Esophagus mucosa (tissue), 1 donor: ENCODE measurements around the gene SPN. TPM values are rescaled to one million over a fixed set of nuclear protein-coding genes. Genes with fewer than 3 reads are reported as not detected.
"Not testable (repeated sequence)": the region's sequence is repeated elsewhere in the genome, so short reads cannot be mapped to it uniquely, and the experiment has no call there.

ENCODE experiments used
- ATAC-seq: fragments of 200-7000 bp; cut with Tn5 transposase; one replicate; pipeline ENCODE4 v1.9.1; 2020
- total RNA-seq: library from RNA; stranded (reverse); gene quantifications from one replicate; pipeline ENCODE4 v1.2.4, GENCODE V29; 2023
- donor health status: DM: yes; HTN: yes; CAD: no.

SPN gene
- total RNA-seq, 1 donor from 2014 or later = 0.60 TPM

DNA sequence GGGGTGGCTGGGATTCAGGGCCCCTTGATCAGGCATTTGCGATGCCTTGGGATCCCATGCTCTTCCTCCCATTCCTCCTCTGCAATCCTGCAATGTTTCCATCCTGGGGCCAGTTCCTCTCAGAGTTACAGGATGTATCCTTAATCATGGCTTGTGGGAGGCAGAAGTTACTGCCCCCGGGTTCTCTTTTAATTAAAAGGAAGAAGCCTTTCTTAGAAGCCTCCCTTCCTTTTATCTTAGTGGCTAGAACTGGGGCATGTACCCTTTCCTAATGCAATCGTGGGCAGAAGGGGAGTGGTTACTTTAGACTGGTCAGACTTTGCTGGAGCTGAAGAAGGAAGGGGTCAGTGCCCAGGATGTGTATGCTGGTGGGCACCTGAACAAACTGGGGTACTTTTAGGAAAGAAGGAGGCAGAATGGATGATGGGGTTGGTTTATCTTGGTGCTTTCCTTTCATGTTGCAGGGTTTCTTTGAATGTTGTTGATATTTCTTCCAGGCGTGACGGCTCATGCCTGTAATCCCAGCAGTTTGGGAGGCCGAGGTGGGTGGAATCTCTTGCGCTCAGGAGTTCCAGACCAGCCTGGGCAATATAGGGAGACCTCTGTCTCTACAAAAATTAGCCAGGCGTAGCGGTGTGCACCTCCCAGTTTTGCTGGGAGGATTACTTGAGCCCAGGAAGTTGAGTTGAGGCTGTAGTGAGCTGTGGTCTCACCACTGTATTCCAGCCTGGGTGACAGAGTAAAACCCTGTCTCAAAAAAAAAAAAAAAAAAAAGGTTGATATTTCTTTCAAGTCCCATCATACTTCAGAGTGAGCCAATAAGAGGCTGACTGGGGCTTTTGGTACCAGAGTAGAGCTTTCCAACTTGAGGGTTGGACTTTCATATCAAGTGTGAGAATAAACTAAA, 13.2 kb upstream of the SPN start:
- ATAC-seq = no peak

DNA sequence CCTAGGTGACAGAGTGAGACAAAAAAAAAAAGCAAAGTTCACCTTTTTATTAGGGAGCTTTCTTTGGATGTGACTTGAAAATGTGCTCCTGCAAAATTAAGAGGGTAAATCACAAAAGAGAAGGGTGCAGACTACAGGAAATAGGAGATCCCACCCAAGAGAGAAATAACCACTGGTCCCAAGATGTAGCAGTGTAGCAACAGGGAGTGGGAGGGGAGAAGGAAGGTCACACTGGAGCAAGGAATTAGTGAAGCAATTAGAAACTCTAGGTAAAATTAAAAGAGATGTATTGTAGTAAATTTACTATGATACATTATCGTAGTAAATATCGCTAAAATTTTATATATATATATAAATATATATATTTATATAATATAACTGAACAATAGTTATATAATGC, 12.3 kb upstream of the SPN start:
- ATAC-seq = no peak

DNA sequence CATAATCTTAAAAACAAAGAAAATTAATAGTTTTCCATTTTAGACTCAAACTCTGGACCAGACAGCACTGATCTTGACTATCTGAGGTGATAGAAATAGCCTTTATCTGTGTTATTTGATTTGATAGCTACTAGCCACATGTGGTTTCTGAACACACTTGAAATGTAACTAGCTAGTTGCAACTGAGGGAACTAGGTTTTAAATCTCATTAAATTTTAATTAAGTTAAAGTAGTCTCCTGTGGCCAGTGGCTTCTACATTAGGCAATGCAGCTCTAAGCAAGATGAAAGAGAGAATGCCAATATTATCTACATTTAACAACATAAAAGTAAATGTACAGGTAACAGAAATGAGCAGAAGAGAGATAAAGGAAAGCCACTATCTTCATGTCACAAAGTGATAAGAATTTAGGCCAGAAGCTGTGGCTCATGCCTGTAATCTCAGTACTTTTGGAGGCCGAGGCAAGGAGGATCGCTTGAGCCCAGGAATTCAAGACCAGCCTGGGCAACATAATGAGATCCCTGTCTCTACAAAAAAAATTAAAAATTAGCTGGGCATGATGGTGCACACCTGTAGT, 11.2 kb upstream of the SPN start:
- ATAC-seq = no peak

DNA sequence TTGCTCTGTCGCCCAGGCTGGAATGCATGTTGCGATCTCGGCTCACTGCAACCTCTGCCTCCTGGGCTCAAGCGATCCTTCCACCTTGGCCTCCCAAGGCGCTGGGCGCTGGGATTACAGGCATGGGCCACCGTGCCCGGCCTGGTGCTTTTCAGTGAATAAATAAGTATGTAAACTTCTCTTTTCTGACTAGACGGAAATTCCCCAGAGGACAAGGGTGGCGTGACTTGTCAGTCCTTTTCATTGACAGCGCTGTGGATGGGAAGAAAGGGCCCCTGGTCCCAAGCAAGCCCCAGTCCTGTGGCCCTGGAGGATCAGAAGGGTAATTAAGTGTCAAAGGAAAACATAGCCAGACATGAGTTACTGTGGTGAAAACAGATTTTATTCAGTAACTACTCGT, 9.6 kb upstream of the SPN start:
- no peak for ATAC-seq

DNA sequence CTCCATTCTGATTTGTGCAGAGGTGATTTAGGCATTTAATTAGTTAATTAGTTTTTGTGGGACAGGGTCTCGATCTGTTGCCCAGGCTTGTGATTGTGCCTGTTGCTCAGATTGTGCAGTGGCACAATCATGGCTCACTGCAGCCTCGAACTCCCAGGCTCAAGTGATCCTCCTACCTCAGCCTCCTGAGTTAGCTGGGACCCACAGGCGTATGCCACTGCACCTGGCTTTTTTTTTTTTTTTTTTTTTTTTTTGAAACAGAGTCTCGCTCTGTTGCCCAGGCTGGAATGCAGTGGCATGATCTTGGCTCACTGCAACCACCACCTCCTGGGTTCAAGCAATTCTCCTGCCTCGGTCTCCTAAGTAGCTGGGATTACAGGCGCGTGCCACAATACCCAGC, 9.2 kb upstream of the SPN start:
- not testable (repeated sequence) for ATAC-seq

DNA sequence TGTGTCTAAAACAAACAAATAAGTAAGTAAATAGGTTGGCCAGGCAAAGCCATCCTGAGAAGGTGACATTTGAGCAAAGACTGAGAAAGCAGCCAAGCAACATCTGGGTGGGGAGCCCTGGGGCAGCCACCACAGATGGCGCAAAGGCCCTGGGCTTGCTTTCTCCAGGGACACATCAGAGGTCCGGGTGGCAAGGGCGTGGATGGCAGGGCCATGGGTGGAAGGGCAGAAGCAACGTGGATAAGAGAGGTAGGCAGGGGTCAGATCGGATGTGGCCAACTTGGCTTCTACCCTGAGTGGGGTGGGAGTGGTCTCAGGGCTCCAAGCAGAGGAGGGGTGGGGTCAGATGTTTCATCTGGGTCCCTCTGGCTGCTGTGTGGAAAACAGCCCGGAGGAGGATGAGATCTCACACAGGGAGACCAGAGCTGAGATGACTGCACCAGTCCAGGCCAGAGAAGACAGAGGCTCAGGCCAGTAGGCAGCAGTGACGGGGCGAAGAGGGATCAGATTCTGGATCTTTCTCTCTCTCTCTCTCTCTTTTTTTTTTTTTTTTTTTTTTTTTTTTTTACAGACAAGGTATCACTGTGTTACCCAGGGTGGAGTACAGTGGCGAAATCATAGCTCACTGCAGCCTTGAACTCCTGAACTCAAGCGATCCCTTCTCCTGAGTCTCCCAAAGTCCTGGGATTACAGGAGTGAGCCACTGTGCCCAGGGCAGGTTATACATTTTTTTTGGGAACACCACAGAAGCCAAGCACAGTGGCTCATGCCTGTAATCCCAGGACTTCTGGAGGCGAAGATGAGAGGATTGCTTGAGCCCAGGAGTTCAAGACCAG, 6.1 kb upstream of the SPN start:
- ATAC-seq = no peak

DNA sequence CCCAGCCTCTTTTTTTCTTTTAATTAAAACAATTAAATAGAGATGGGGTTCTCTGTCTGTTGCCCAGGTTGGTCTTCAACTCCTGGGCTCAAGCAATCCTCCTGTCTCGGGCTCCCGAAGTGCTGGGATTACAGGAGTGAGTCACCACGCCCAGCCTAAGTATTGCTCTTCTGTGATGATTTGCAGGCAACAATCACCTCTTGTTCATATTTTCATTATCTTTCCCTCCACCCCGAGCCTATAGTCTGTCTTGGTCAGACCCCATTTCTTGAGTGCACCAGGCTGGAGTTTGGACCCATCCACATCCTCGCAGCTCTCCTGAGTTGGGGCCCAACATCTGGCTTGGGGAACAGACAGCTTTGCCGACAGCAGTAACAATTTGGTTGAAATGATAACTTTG, 4.3 kb upstream of the SPN start:
- no peak for ATAC-seq

DNA sequence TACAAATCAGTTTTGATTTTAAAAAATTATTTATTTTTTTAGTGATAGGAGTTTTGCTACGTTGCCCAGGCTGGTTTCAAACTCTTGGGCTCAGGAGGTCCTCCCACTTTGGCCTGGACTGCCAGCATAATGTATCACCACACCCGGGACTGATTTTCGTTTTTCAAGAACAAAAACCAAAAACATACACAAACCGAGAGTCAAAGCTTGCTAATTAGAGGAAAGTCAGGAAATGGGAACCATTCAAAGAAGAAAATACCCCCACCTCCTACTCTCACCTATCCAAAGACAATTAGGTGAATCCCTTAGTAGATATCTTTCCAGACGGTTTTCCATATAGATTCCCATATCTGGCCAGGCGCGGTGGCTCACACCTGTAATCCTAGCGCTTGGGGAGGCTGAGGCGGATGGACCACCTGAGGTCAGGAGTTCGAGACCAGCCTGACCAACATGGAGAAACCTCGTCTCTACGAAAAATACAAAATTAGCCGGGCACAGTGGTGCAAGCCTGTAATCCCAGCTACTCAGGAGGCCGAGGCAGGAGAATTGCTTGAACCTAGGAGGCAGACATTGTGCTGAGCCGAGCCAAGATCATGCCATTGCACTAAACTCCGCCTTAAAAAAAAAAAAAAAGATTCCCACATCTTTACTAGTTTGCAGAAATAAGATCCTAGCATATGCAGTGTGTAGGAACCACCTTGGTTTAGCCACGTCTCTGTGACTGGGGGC, 883 bp upstream of the SPN start:
- no peak for ATAC-seq

DNA sequence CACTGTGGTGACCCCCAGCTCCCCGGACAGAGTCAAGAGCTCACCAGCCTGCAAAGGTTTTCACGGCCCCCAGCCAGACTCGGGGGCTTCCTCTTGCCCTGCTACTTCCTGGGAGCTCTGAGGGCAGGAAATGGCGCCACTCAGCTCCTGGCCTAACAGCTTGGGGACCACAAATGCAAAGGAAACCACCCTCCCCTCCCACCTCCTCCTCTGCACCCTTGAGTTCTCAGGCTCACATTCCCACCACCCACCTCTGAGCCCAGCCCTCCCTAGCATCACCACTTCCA, 375 bp upstream of the SPN start:
- ATAC-seq = no peak

DNA sequence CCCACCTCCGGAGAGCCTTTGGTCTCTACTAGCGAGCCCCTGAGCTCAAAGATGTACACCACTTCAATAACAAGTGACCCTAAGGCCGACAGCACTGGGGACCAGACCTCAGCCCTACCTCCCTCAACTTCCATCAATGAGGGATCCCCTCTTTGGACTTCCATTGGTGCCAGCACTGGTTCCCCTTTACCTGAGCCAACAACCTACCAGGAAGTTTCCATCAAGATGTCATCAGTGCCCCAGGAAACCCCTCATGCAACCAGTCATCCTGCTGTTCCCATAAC, 702 bp downstream of the SPN start:
- no peak for ATAC-seq

DNA sequence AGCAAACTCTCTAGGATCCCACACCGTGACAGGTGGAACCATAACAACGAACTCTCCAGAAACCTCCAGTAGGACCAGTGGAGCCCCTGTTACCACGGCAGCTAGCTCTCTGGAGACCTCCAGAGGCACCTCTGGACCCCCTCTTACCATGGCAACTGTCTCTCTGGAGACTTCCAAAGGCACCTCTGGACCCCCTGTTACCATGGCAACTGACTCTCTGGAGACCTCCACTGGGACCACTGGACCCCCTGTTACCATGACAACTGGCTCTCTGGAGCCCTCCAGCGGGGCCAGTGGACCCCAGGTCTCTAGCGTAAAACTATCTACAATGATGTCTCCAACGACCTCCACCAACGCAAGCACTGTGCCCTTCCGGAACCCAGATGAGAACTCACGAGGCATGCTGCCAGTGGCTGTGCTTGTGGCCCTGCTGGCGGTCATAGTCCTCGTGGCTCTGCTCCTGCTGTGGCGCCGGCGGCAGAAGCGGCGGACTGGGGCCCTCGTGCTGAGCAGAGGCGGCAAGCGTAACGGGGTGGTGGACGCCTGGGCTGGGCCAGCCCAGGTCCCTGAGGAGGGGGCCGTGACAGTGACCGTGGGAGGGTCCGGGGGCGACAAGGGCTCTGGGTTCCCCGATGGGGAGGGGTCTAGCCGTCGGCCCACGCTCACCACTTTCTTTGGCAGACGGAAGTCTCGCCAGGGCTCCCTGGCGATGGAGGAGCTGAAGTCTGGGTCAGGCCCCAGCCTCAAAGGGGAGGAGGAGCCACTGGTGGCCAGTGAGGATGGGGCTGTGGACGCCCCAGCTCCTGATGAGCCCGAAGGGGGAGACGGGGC, 1.3 kb downstream of the SPN start:
- ATAC-seq = peak; percentile 18

DNA sequence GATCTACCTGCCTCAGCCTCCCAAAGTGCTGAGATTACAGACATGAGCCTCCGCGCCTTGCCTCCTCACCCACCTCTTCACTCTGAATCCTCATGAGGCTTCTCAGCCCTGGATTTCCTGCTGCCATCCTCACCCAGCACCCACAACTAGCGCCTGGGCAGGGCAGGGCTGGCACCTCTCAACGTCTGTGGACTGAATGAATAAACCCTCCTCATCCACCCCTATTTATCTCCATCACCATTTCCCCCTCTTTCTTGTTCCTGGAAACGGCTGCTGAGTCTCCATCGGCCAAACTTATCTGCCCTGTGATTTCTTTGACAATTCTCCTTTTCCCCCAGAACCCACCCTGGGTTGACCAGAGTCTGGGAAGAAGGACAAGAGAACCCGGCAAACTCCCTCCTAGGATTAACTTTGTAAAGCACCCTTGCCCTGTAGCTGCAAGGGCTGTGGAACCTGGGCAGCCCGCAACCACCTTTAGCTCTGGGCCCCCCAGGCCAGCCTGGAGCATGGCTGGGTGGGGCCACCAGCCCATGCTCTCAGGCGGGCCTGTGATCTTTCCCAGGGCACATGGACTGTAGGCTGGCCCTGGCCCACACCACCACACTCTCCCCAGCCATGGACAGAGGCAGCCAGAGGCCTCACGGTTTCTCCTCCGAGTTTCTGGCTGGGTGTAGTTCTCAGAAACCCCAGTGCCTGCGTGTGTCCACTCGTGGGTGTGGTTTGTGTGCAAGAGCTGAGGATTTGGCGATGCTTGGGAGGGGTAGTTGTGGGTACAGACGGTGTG, 2.4 kb downstream of the SPN start:
- no peak for ATAC-seq

DNA sequence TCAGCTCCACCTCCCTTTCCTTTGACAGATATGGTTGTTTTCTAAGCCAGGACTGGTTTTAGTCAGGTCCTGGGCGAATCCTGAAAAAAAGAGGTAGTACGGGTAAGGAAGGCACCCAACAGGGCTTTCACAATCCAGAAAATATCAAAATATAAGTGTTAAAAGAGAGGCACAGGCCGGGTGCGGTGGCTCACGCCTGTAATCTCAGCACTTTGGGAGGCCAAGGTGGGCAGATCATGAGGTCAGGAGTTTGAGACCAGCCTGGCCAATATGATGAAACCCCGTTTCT, 4.2 kb downstream of the SPN start:
- not testable (repeated sequence) for ATAC-seq

DNA sequence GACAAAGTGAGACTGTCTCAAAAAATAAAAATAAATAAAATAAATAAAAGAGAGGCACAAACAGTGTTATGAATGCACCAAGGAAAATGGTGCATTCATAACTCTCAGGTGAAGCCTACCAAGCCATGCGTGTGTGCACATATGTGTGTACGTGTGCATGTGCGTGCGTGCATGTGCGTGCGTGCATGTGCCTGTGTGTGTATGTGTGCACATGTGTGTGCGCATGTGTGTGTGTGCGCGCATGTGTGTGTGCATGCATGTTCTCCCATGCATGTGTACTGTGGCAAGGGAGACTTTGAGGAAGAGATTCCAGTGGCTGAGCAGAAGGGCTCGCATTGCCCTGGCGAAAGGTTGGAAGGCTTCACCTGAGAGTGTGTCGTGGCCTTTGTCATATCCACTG, 4.7 kb downstream of the SPN start:
- no peak for ATAC-seq

DNA sequence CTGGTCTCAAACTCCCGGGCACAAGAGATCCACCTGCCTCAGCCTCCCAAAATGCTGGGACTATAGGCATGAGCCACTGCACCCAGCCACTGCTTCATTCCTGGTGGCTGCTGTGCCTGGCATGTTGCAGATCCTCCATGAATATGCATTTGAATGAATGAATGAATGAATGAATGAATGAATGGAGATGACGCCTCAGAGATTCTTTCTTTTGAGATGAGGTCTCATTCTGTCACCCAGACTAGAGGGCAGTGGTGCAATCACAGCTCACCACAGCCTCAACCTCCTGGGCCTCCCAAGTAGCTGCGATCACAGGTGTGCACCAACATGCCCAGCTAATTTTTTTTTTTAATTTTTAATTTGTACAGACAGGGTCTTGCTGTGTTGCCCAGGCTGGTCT, 5.2 kb downstream of the SPN start:
- ATAC-seq = no peak

DNA sequence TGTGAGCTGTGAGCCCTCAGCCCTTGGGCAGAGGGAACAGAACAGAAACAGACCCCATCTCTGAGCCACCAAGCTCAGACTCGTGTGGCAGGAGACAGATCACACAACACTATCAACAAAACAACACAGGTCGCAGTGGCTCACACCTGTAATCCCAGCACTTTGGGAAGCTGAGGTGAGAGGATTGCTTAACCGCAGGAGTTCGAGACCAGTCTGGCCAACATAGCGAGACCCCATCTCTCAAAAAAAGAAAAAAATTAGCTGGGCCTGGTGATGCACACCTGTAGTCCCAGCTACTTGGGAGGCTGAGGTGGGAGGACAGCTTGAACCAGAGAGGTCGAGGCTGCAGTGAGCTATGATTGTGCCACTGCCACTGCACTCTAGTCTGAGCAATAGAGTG, 10.5 kb downstream of the SPN start:
- ATAC-seq = no peak

DNA sequence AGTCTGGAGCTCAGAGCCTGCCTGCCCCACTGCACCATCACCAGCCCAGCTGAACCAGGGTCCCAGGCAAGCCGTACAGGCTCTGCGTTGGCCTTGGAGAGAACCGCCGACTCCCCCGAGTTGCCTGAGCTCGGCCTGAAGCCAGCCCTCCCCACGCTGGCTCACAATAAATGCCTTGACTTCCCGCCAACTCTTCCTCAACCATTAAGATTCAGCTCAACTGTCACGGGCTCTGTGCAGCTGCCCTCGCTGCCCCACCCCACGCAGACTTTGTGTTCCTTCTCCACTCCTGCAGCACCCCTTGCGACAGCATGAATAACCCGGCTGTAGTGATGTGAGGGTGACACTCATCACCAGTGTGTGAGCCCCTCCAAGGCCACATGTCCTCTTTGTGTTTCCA, 11.1 kb downstream of the SPN start:
- peak; percentile 47 for ATAC-seq

DNA sequence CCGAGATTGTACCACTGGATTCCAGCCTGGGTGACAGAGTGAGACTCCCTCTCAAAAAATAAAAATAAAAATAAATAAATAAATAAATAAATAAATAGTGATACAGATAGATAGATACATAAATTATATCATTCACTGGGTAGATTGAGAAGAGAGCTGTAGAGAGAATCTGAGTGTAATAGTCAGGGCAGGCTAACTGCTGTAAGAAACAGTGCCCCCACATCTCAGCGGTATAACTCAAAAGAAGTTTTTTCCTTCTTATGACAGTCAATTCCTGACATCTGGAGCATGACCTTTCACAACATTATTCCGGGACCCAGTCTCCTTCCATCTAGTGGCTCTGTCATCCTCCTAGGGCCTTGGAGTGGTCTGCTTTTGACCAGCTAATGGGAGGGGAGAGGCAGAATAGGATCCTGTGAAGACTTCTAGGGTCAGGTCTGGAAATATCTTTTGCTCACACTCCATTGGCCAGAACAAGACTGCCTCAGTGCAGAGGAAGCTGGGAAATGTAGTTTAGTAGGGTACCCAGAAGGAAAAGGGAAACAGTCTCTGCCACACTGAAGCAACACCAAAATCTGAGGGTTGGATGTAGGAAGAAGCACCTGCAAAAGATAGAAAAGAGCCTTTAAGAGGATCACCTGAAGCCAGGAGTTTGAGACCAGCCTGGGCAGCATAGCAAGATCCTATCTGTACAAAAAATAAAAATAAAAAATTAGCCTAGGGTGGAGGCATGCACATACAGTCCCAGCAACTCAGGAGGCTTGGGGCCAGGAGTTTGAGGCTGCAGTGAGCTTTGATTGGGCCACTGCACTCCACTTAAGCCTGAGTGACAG, 13.0 kb downstream of the SPN start:
- ATAC-seq = peak; percentile 46

DNA sequence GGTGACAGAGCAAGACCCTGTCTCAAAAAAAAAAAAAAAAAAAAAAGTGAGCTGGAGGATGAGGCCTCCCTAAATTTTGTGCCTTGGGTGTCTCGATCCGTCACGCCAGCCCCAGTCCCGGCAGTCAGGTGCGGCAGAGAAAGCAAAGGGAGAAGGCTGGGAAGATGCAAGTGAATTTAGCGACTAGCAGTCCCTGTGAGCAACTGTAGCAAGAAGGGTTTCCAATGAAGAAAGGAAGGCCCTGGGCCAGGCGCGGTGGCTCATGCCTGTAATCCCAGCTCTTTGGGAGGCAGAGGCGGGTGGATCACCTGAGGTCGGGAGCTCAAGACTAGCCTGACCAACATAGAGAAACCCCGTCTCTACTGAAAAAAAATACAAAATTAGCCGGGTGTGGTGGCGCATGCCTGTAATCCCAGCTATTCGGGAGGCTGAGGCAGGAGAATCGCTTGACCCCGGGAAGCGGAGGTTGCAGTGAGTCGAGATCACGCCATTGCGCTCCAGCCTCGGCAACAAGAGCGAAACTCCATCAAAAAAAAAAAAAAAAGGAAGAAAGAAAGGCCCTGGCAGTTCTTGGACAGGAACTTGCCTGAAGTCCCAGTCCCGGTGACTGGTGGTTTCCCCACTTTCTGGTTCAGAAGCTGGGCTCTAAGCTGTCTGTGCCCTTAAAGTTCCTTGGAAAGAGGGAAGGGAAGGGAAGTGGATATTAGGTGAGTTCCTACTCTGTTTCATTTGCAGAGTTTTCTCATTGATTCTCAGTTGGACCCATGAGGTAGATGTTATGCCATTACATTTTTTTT, 14.1 kb downstream of the SPN start:
- ATAC-seq = no peak

DNA sequence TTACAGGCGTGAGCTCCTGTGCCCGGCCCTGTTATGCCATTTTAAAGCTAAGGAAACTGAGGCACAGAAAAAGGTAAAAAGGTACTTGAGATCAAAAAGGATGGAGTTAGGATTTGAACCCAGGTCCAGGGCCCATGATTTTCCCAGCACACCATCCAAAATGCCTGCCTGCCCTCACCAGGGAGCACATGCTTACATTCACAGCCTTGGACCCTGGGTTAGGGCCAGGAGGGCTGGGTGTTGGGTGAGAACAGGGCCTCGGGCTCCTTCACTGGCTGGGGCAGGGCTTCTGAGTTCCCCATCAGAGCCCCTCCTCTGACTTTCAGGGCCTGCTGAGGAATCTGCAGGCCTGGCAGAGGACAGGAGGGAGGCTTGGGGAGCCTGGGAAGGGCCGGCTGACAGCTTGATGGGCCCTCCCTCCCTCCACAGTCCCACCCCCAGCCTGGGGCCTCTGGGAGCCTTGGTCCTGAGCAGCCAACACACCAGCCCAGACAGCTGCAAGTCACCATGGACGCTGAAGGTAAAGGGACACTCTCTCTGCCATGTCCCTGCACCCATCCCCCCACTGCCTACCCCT, 15.7 kb downstream of the SPN start, which contains the start of gene QPRT:
Gene QPRT, plus strand, starts transcription at position 490 of the 577 bp plus-strand sequence. Its CDS starts 18 bp downstream, at position 508.
- ATAC-seq = peak; percentile 40
